PC-3 (cell line): Measurements from ENCODE around the gene C1orf21.

Experiments used
- EZH2 ChIP-seq: fragments of 300-600 bp; sonication (generic); IDR thresholded peaks from one replicate; pipeline ENCODE4 v1.6.1; 2017; ENCODE audit warnings: antibody characterized with exemption, mild to moderate bottlenecking, low read length; ENCODE audit not compliant: unreplicated experiment
- EZH2phosphoT487 ChIP-seq: fragments of 300-600 bp; sonication (generic); IDR thresholded peaks from 2 replicates; pipeline ENCODE4 v1.6.1; 2018; ENCODE audit warnings: mild to moderate bottlenecking, antibody characterized with exemption, low read length, borderline replicate concordance
- TF ChIP-seq, protein P1 (sequence below): fragments of 300-600 bp; sonication (generic); conservative IDR thresholded peaks from 2 replicates; pipeline ENCODE4 v1.5.1; 2017; ENCODE audit warnings: antibody characterized with exemption, low read depth, mild to moderate bottlenecking, low read length

DNA sequence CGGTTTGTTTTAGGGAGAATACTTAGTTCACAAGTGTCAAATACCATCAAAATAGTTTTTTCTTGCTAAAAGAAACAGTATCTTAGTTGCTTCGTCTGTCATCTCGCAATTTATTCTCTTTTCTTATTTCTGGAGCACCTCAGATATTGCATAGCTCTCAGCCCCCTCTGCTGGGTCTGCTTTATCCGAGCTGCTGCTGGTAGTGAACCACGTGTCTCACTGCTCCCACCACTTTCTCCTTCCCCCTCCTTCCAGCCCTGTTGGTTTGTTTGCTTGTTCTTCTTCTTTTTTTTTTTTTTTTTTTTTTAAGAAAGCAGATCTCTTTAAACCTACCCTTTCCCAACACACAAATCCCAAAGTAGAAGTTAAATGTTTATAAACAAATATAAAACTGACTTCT, 197.0 kb downstream of the C1orf21 start:
- TF ChIP-seq, protein P1, sequence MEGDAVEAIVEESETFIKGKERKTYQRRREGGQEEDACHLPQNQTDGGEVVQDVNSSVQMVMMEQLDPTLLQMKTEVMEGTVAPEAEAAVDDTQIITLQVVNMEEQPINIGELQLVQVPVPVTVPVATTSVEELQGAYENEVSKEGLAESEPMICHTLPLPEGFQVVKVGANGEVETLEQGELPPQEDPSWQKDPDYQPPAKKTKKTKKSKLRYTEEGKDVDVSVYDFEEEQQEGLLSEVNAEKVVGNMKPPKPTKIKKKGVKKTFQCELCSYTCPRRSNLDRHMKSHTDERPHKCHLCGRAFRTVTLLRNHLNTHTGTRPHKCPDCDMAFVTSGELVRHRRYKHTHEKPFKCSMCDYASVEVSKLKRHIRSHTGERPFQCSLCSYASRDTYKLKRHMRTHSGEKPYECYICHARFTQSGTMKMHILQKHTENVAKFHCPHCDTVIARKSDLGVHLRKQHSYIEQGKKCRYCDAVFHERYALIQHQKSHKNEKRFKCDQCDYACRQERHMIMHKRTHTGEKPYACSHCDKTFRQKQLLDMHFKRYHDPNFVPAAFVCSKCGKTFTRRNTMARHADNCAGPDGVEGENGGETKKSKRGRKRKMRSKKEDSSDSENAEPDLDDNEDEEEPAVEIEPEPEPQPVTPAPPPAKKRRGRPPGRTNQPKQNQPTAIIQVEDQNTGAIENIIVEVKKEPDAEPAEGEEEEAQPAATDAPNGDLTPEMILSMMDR = no peak
- TF ChIP-seq EZH2 = no peak
- no peak for TF ChIP-seq EZH2phosphoT487
